ENCODE measurements around the gene ATN1.
A peak's percentile ranks its signal among the peaks of the same experiment; 100 is the strongest.

Gene ATN1

DNA sequence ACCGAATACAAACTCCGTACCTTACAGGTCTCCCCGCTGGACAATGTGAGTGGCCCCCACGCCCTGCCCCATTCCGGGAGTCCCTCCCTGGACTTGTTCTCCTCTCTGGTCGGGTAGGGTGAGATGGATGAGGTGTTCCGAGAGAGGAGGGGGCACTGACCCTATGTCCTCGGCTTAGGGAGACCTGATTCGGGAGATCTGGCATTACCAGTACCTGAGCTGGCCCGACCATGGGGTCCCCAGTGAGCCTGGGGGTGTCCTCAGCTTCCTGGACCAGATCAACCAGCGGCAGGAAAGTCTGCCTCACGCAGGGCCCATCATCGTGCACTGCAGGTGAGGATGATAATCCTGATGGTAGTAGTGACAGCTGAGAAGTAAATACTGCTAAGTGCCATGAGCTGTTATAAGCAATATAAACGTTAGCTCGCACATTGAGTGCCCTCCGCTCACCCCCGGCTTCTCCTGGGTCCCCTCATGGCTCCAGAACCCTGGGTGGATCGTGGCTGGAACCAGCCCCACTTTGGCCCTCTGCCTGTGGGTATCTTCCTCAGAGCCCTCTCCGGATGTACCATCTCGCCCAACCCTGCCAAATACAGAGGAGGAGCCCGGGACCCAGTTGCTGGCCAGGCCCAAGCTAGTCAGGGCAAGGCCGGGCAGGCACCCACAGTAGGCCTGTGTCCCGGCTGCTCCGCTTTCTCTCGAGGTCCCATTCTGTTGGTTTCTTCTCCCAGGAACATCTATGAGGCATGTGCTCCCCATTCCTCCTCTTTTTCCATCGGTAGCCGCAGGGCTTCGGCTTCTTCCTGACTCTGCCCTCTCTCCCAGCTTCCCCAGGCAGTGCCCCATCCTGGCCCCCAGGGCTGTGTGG, 30.2 kb downstream of the ATN1 start:
- DNase-seq: peak; percentile 49

DNA sequence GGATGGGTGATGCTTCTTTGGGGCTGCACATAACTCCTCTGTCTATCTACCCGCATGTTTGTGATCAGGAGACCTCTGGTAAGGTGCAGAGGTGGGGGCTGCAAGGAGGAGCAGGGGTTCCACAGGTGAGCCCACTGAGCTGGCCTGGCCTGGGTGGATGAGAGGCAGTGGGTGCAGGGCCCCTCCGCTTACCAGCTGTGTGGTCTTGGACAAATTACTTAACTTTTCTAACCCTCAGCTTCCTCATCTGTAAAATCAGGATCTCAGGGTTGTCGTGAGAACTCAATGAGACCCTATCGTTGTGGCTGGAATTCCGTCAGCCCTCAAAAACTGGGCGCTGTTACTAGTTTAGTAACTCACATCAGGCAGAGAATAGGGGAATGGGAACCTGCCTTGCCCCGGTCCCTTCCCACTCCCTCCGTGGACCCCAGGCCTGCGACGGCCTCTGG, 30.9 kb downstream of the ATN1 start:
- peak; percentile 38 for DNase-seq

DNA sequence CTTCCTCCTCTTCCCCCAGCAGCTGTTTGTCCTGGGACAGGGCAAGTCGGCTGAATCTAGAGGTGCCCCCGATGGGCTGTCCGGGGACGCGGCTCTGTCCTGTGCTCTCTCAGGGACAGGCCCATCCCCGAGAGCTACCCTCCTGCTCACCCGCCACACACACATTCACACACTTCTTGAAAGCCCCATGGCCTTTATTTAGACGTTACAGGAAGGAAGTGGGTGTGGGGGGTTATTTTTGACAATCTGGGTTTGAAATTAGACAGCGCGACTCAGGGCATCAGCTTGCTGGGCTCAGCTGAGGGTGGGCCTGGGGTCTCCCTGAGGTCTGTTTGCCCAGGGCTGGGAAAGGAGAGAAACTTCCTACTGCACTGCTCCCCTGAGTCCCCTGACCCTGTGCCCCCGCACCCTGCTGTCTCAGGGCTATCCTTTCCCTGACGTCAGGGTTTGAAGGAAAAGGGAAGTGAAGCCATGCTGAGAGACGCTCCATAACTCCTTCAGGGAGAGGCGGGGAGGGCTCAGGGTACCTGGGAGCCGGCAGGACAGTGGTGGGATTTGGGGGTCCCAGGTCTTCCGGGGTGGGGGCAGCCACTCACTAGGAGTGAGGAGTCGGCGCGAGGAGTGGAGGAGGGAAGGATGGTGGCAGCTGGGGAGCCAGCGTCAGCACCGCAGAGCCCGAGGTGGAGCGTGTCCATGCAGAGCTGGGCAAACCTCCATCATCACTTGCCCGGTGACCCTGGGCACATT, 31.5 kb downstream of the ATN1 start:
- DNase-seq: peak; percentile 72

DNA sequence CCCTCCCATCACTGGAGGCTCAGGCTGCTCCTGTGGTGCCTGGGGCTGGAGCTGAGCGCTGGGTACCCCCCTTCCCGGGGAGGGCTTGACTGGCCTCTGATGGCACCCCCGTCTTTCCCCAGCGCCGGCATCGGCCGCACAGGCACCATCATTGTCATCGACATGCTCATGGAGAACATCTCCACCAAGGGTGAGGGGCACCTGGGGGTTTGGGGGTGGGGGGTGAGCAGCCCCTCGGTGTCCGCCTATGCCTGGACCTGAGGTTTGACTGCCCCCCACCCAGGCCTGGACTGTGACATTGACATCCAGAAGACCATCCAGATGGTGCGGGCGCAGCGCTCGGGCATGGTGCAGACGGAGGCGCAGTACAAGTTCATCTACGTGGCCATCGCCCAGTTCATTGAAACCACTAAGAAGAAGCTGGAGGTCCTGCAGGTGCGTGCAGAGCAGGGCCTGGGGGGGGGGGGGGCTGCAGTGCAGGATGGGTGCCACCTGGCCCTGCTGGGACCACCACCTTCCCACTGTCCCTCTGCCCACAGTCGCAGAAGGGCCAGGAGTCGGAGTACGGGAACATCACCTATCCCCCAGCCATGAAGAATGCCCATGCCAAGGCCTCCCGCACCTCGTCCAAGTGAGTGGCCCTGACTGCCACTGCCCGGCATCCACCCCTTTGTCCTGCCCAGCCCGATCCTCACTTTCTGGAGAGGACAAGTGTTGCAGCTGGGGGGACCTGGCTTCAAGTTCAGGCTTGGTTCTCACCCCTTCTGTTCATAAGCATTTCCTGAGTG, 32.2 kb downstream of the ATN1 start:
- no peak for DNase-seq

DNA sequence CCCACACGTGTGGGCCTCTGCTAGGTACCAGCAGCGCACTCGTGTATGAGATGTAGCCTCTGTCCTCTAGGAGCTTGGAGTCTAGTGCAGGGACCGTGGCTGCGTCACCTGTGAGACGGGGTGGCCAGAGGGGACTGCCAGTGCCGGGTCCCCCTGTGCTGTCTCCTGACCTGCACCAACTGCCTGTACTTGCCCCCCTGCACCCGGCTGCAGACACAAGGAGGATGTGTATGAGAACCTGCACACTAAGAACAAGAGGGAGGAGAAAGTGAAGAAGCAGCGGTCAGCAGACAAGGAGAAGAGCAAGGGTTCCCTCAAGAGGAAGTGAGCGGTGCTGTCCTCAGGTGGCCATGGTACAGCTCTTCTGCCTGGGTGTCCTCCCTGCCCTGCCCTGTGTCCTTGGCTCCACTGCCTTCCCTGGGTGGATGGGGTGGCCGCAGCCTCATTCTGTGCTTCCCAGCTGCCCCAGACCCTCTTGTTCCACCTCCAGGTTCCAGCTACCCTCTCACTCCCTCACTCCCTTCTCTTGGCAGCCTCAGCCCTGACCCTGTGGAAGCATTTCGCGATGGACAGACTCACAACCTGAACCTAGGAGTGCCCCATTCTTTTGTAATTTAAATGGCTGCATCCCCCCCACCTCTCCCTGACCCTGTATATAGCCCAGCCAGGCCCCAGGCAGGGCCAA, 33.0 kb downstream of the ATN1 start:
- DNase-seq: peak; percentile 38

DNA sequence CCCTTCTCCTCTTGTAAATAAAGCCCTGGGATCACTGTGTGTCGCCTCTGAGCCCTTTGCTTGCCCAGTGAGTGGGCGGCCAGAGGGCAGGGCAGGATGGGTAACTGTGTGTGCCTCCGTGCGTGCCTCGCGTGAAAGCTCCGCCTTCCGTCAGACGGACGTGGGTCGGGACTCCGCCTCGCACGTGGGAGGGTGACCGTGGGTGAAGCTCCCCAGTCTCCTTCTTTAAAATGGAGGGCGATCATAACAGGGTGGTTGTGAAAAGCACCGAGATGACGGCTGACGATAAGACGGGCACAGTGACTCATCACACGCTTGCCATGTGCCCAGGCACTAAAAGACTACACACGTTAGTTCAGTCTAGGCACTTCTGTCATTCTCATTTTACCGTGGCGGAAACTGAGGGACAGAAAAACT, 33.5 kb downstream of the ATN1 start:
- DNase-seq: peak; percentile 89

DNA sequence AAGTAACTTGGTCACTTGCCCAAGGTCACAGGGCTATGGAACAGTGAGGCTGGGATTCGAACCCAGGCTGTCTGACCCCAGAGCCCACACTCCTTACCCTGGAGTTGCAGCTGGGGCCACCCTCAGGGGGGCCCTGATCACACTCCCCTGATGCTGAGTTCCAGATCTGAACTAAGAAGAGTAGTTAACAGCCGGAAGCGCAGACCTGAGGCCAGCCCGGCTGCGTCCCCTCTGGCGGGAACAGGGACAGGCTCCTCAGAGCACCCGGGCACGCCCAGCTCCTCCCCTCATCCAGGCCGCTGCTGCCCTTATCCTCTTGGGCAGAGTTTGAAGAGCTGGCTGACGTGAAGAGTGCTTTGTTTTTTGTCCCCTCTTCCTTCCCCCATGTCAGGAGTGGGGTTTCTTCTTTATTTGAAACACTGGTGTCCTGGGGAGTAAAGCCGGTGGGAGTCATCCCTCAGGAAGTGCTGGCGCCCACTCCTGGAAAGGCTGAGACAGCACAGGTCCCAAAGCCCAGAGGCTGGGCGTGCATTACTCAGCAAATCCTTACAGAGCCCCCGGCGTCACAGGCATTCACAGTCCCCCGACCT, 34.0 kb downstream of the ATN1 start:
- no peak for DNase-seq

DNA sequence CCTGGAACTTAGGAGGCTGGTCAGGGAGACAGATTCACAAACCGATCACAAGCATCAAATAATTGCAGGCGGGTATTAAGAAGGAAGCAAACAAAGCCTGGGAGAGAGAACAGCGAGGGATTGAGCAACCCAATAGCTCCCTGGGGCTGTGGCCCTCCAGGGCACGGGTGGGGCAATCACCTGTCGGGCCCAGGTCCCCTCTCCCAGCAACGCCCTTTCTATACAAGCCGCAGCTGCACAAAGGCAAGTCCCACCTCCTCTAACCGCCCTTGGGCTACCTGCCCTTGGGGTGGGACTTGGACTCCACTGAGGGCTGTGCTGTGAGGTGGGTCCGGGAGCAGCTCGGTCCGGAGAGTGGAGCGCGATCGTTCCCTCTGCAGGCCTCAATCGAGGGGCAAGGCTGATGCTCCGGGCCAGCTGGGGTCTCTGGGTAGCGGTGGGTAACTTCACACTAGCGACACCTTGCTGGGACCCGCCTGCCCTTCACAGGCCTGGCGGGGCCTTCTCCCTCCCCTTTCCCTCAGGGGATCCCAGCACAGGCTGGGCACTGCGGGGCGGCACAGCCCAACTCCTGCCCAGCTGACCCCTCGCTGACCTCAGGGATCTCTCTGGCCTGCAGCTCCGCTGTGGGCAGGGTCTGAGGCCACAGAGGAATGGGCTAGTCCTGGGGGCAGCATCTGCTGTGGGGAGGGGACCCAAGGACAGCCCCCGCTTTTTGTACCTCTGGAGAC, 34.7 kb downstream of the ATN1 start:
- peak; percentile 39 for DNase-seq

DNA sequence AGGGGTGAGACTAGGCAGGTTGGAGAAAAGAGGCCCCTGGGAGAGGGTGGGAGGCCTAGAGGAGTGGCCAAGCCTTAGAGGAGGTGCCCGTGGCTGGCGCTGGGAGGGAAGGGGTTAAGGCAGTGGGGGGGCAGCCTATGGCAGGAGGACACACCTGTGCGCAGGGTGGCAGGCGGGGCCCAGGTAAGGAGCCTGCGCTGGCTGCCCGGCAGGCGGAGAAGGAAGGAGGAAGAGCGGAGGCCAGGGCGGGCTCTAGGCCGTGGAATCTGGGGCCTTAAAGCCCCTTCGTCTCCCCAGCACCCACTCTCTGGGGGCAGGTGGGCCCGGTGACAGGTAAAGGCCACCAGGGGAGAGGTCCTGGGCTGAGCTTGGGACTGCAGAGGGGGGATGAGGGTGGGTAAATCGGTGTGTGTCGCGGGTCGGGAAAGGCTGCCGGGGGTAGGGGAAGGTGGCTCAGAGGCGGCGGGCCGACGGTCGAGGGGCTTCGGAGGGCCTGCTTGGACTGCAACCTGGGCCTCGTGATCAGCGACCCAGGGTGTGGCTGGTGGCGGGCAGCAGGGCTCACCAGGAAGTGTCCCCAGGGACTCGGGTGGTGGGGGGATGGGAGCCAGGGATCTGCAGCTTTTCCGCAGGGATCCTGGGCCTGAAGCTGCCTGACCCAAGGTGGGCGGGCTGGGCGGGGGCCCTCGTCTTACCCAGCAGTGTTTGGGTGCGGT, 35.4 kb downstream of the ATN1 start:
- no peak for DNase-seq

DNA sequence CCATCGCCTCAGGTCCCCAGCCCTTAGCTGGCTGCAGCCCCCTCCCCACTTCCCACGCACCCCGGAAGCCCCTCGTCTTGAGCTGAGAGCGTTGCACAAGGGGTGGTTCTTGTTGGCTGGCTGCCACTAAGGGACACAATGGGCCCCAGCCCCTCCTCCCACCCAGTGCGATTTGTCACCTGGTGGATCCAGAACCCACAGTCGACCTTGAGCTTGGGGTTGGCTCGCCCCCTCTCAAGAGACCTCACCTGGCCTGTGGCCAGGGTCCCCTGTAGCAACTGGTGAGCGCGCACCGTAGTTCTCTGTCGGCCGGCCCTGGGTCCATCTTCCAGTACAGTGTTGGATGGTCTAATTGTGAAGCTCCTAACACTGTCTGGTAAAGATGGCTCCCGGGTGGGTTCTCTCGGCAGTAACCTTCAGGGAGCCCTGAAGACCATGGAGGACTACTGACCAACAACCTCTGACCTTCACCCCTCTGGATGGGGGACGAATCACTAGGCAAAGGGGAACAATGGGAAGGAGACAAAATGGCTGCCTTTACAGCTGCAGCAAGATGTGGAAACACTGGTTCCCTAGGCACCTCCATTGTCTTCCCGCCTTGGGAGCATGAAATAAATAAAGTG, 36.1 kb downstream of the ATN1 start:
- no peak for DNase-seq

DNA sequence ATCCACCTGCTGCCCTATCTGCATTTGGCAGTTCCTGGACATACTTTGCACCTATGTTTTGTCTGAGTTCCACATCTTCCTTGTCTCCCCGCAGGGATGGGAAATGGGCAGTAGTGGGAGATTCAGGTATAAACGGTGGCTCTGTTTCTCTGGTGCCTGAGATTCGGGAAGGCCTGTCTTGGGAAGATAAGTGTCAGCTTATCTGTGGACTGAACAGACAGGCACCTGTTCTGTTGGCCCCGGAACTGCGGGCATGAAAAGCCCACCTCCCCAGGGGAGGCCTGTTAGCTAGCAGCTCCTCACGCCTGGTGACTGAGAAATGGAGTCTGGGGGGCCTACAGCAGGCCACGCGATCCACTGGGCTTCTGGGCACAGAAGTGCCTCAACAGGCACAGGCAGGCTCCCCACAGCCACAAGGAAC, 36.9 kb downstream of the ATN1 start:
- no peak for DNase-seq

DNA sequence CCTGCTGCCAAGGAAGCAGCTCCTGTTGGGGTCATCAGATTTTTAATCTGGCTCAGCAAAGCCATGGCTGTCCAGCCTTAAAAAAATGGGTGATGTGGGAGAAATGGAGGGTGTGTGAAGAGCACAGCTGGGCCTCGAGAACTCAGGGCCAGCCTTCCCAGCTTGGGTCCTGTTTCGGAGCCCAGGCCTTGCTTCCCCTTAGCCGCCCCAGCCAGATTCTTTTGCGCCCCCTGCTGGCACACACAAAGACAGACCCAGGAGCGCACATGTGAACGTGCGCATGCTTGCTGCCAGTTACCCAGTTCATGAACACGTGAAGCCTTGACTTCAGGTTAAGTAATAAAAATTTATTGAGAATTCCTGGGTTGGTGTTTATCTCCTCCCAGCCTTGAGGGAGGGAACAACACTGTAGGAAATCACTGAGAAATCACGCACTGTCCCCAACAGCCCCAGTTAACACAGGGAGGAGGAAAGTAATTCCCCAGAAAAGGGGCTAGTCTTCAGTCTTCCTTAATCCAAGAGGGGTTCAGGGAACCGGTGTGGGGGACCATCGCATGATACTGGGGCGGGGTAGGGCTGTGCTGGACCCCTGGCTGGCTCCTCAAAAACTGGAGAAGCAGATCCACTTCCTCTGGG, 37.4 kb downstream of the ATN1 start:
- peak; percentile 85 for DNase-seq

DNA sequence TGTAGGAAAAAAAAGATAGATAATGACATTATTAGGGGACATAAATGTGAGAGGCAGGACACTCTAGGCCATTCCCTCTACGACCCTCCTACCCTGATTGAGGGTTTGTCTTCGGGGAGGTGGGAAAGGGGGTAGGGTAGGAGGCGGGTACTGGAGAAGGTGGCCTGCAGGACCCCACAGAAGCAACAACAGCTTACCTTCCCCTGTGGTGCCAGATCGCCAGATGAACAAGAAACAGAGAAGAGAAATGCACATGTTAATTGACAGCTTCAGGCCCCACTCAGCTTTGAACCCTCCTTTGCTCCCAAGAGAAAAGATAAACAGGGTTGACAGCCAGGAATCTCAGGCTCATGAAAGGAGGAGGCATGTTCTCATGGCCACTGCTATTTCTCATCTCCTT, 38.0 kb downstream of the ATN1 start:
- DNase-seq: no peak

DNA sequence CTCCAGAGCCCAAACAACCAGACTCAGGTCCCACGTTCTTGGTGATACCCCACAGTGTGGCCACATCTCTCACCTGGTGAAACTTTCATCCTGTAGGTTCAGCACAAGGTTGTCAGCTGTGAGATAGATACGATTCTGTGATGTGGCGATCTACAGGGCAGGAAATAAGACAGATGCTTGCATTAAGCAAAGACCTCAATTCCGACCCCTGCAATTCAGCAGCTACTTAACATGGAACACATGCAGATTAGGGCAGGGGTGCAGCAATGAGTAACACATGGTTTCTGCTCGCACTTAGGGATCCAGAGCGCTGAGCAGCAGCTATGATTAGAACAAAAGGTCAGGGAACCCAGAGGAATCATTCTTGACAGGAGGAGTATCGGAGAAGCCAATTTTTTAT, 38.6 kb downstream of the ATN1 start:
- DNase-seq: no peak

DNA sequence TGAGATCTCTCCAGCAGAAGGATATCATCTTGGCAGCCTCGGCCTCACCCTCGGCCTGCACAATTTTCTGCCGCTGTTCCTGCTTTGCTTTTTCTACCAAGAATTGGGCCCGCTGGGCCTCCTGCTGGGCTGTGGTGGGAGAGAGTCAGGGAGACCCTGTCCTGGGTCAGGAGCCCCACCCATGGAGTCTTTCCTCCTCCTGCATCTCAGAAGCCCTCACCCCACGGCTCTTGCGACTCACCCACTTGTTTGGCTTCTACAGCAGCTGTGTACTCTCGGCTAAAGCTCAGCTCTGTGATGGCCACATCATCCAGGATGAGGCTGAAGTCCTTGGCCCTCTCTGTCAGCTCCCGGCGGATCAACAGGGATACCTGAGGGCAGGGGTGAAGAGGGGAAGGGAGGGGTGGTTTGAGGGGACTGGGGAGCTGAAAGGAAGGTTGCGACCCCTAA, 39.9 kb downstream of the ATN1 start:
- DNase-seq: peak; percentile 12

DNA sequence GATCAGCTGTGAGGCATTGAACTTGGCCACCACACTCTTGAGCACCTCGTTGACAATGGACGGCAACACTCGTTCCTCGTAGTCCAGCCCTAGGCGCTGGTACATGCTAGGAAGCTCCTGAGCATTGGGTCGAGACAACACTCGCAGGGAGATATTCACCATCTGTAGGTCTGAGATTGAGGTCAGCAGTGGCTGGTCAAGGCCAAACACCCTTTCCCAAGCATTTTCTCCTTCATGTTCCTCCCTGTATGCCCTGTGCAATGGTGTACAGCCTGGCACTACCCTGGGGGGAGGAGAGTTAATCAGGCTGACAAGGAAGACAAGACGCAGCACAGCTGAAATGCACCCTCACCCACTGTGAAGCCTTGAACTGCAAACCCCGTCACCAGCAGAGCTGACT, 40.7 kb downstream of the ATN1 start:
- DNase-seq: no peak

DNA sequence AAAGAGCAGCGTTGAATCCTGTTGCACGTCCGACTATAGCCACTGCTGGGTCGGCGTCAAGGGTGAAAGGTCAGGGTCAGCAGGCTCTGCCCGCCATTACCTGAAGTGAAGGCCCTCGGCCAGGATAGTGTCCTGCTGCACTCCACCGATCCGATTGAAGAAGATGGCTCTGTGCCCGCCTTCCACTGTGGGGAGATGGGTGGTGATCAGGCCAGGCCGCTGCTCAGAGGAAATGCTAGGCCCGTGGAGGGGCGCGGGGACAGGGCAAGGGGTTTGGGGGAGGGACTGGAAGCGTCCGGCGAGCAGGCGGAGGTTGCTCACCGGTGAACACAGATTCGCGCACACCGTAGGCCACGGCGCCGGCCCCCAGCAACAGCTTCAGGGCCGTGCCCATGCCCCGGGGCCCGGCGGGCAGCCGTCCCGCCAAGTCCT, 42.4 kb downstream of the ATN1 start:
- no peak for DNase-seq

DNA sequence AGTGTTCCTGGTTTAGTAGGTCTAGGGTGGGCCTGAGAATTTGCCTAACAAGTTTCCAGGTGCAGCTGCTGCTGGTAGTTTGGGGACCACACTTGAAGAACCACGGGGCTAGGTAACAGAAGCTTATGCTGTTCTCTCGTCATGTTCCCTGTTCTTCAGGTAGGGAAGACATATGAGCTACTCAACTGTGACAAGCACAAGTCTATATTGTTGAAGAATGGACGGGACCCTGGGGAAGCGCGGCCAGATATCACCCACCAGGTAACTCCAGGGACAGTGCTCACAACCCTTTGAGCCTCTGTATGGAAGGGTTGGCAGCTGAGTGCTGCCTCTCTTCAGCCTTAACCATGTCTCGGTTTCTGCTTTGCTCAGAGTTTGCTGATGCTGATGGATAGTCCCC, 46.4 kb downstream of the ATN1 start:
- DNase-seq: no peak

DNA sequence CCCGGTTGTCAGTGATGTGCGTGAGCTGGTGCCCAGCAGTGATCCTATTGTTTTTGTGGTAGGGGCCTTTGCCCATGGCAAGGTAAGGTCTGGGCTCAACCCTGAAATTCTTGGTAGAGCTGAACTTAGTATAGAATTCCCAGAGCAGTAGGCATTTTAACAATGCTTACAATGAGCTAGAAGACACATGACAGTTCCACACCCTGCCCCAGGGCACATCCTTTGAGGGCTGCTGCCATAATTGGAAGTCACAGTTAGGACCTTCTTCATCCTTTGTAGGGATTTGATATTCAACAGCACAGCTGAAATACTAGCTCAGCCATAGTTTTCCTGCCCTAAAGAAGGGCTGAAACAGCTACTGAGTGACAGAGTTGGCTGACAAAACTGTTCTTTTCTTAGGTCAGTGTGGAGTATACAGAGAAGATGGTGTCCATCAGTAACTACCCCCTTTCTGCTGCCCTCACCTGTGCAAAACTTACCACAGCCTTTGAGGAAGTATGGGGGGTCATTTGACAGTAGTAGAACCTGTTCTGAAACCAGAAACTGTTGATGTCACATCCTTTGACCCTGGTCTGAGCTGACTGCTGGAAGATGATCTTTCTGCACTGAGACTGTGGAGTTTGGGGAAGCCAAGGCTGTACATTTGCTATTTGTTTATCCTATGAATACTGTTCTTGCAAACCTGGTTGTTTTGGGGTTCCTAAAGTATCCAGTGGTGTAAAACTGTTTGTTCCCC, 47.7 kb downstream of the ATN1 start:
- no peak for DNase-seq

Data from activated T-cell treated with anti-CD3 and anti-CD28 coated beads, Interleukin-2, amount 50 U/mL, for 1 hour (primary cell).